Body of pancreas (tissue), 4 donors: ENCODE measurements around the gene CPLANE2. TPM values are rescaled to one million over a fixed set of nuclear protein-coding genes. Genes with fewer than 3 reads are reported as not detected.
"Not testable (repeated sequence)": the region's sequence is repeated elsewhere in the genome, so short reads cannot be mapped to it uniquely, and the experiment has no call there.

ENCODE experiments used
- ATAC-seq: fragments of 150-250 bp; one replicate; pipeline ENCODE4 v1.9.1; 2016
- DNase-seq, 4 donors: peaks; one replicate each; pipeline ENCODE4 v3.0.0-alpha.2; 2019
- H3K27ac ChIP-seq, 4 donors: fragments of 200-600 bp; sonication (generic); 1 replicate in 3 of 4; 2 replicates in 1 of 4; pipeline versions ENCODE4 v1.5.1 to v1.6.1; 2016 to 2019; ENCODE audit warnings: mild to moderate bottlenecking in 1 of 4, mixed read lengths in 1 of 4, moderate library complexity in 1 of 4
- H3K27me3 ChIP-seq, 2 donors: fragments of 200-600 bp; sonication (generic); one replicate each; pipeline ENCODE4 v1.6.0; 2016; ENCODE audit warnings: mild to moderate bottlenecking in 1 of 2
- H3K36me3 ChIP-seq, 2 donors: fragments of 200-600 bp; sonication (generic); replicated peaks in 1 of 2; 2 replicates each; pipeline ENCODE4 v1.5.1; 2016; ENCODE audit warnings: low read depth in 2 of 2; ENCODE audit not compliant: insufficient read depth in 1 of 2
- H3K4me1 ChIP-seq: fragments of 200-600 bp; sonication (generic); one replicate; pipeline ENCODE4 v1.6.0; 2016
- H3K4me3 ChIP-seq, 2 donors: fragments of 200-600 bp; sonication (generic); 1 replicate in 1 of 2; 2 replicates in 1 of 2; pipeline ENCODE4 v1.5.1; 2016 to 2019
- H3K9me3 ChIP-seq, 3 donors: fragments of 200-600 bp; sonication (generic); 1 replicate in 2 of 3; 2 replicates in 1 of 3; pipeline ENCODE4 v1.5.1; 2016
- CTCF ChIP-seq, 7 experiments: fragments of 450-650 bp in 4 of 7; fragments of 200-600 bp in 3 of 7; sonication (generic) in 3 of 7; IDR thresholded peaks; one replicate each; pipeline ENCODE4 v1.5.1; 2016 to 2019; ENCODE audit warnings: antibody characterized with exemption in 7 of 7
- POLR2A ChIP-seq, 3 donors: fragments of 450-650 bp; IDR thresholded peaks; one replicate each; pipeline ENCODE4 v1.6.1; 2016; ENCODE audit warnings: antibody characterized with exemption in 3 of 3, mild to moderate bottlenecking in 2 of 3
- WGBS, 2 donors: methylation state at CpG; one replicate each; pipeline ENCODE4 v1.1.5; 2017; 5-methylcytosine and 5-hydroxymethylcytosine counted together
- intact Hi-C: fragments of 100-400 bp; cut with DNase I; formaldehyde crosslinking; loops from one replicate; pipeline ENCODE4 v1.15.1; 2023
- total RNA-seq, 2 donors: library from RNA; depleted of rRNA; stranded (reverse); fragments of >200 nt; gene quantifications; one replicate each; pipeline ENCODE4 v1.1.0, GENCODE V29; 2016

The CPLANE2 gene
- total RNA-seq, 2 donors from 2014 or later: 3.6 TPM

- peak in 2 of 4 donors; percentile 16 to 20 for DNase-seq
- Histone ChIP-seq H3K9me3 (no peaks in the 10 kb centered on the region), H3K4me1 (peaks cover 25% of the 10 kb centered on the region), H3K4me3 (no peak overlapping the region), H3K27me3 (no peaks in the 10 kb centered on the region), H3K36me3 (no peaks in the 10 kb centered on the region), H3K27ac (peak overlapping the region in 3 of 4 donors; percentile 68 to 86 (median 81))
- intact Hi-C loops: no loop called here
- TF ChIP-seq POLR2A (IDR thresholded peaks at IDR 0.05) (no peak), CTCF (IDR thresholded peaks at IDR 0.05) (no peak)
- no peak for ATAC-seq
- WGBS, 2 donors: 70 to 80% methylated on average over 9 to 12 of the region's 12 CpGs
These were observed 18.8 kb downstream of the CPLANE2 start for GRCh38 chr1:16218014-16218673.

GRCh38 chr1:16217061-16217785, 19.8 kb downstream of the CPLANE2 start:
- 0 to 1% methylated on average over 16 to 43 of the region's 46 CpGs for WGBS, 2 donors
- Histone ChIP-seq H3K27ac (peak overlapping the region; percentile 68 to 86 (median 82)), H3K36me3 (no peaks in the 10 kb centered on the region), H3K4me1 (peaks cover 34% of the 10 kb centered on the region), H3K9me3 (no peaks in the 10 kb centered on the region), H3K27me3 (no peaks in the 10 kb centered on the region), H3K4me3 (peak overlapping the region; percentile 6 to 24)
- no peak for TF ChIP-seq CTCF (IDR thresholded peaks at IDR 0.05)
- TF ChIP-seq POLR2A (IDR thresholded peaks at IDR 0.05): peak; percentile 43 to 77 (median 76)
- ATAC-seq (peak; percentile 93), DNase-seq (peak; percentile 99 to 100 (median 100))
- intact Hi-C loops: no loop called here

- Histone ChIP-seq H3K4me1 (peaks cover 45% of the 10 kb centered on the region), H3K27me3 (no peaks in the 10 kb centered on the region), H3K27ac (peak overlapping the region; percentile 68 to 86 (median 82)), H3K36me3 (no peaks in the 10 kb centered on the region), H3K4me3 (peak overlapping the region in 1 of 2 donors; percentile 6), H3K9me3 (no peaks in the 10 kb centered on the region)
- TF ChIP-seq CTCF (IDR thresholded peaks at IDR 0.05) (no peak), POLR2A (IDR thresholded peaks at IDR 0.05) (peak in 2 of 3 donors; percentile 34 to 39)
- intact Hi-C loops: no loop called here
- ATAC-seq: peak; percentile 47
- peak; percentile 88 to 92 (median 91) for DNase-seq
- 12 to 23% methylated on average over 25 to 33 of the region's 33 CpGs for WGBS, 2 donors
These were observed 20.9 kb downstream of the CPLANE2 start for GRCh38 chr1:16215882-16216753.

DNA sequence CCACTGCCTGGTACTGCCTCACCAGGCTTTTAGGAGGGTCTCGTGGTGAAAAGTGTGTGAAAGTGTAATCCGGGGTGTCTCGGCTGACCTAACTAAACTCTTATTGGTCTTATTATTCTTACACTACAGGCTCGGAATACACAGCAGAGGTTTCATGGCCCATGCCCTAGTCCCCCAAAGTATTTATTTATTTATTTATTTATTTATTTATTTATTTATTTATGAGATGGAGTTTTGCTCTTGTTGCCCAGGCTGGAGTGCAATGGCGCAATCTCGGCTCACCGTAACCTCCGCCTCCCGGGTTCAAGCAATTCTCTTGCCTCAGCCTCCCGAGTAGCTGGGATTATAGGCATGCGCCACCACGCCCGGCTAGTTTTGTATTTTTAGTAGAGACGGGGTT, 21.7 kb downstream of the CPLANE2 start:
- H3K4me1 ChIP-seq: peaks cover 54% of the 10 kb centered on the region
- ATAC-seq, intact Hi-C loops, H3K4me3 ChIP-seq, H3K36me3 ChIP-seq, H3K27ac ChIP-seq, H3K9me3 ChIP-seq, DNase-seq, H3K27me3 ChIP-seq: not testable (repeated sequence)
- 91 to 98% methylated on average over 14 of the region's 14 CpGs for WGBS, 2 donors

DNA sequence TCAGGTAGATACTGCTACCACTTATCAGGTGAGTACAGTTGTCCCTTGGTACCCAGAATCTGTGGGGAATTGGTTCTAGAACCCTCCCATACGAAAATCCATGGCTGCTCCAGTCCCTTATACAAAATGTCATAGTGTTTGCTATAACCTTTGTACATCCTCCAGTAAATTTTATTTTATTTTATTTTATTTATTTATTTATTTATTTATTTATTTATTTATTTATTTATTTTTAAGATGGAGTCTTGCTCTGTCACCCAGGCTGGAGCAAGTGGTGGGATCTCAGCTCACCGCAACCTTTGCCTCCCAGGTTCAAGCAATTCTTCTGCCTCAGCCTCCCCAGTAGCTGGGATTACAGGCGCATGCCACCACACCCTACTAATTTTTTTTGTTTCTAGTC, 23.4 kb downstream of the CPLANE2 start:
- 86 to 95% methylated on average over 3 of the region's 3 CpGs for WGBS, 2 donors
- intact Hi-C loops, H3K4me3 ChIP-seq, ATAC-seq, H3K36me3 ChIP-seq, H3K9me3 ChIP-seq, DNase-seq, H3K27me3 ChIP-seq: not testable (repeated sequence)
- peaks cover 65% of the 10 kb centered on the region for H3K4me1 ChIP-seq
- peak overlapping the region in 1 of 4 donors; percentile 73 for H3K27ac ChIP-seq
